C4-2B (cell line): ENCODE measurements around the gene ADARB2.

ENCODE experiments used
- ZFX ChIP-seq: fragments of 450-650 bp; IDR thresholded peaks from 2 replicates; pipeline ENCODE4 v1.6.1; 2017
- TF ChIP-seq, protein P1 (sequence below): fragments of 450-650 bp; conservative IDR thresholded peaks from 2 replicates; pipeline ENCODE4 v1.5.1; 2017; ENCODE audit warnings: mild to moderate bottlenecking

DNA sequence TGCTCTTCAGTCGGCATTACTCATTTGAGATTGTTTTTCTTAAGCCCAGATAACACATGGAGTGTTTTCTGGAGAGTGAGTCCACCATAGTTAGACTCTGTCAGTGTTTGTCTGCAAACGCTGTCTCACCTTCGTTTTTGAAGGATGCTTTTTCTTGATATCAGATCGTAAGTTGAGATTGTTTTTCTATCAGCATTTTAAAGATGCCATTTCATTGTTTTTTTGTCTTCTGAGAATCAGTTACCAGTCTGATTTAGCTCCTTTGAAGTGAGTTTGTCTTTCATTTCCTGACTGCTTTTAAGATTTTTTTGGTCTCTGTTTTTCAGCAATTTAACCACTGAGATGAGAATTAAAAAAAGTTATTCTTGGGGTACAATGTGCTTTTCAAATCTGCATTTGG, 543.8 kb downstream of the ADARB2 start:
- TF ChIP-seq, protein P1, sequence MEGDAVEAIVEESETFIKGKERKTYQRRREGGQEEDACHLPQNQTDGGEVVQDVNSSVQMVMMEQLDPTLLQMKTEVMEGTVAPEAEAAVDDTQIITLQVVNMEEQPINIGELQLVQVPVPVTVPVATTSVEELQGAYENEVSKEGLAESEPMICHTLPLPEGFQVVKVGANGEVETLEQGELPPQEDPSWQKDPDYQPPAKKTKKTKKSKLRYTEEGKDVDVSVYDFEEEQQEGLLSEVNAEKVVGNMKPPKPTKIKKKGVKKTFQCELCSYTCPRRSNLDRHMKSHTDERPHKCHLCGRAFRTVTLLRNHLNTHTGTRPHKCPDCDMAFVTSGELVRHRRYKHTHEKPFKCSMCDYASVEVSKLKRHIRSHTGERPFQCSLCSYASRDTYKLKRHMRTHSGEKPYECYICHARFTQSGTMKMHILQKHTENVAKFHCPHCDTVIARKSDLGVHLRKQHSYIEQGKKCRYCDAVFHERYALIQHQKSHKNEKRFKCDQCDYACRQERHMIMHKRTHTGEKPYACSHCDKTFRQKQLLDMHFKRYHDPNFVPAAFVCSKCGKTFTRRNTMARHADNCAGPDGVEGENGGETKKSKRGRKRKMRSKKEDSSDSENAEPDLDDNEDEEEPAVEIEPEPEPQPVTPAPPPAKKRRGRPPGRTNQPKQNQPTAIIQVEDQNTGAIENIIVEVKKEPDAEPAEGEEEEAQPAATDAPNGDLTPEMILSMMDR, result no peak
- no peak for TF ChIP-seq ZFX
